Kidney glomerular epithelial cell (primary cell): ENCODE measurements around the gene OR51D1.

Source experiments
- DNase-seq: peaks from one replicate; lab custom pipeline; 2025; lab: John Stamatoyannopoulos, UW

OR51D1 gene, protein sequence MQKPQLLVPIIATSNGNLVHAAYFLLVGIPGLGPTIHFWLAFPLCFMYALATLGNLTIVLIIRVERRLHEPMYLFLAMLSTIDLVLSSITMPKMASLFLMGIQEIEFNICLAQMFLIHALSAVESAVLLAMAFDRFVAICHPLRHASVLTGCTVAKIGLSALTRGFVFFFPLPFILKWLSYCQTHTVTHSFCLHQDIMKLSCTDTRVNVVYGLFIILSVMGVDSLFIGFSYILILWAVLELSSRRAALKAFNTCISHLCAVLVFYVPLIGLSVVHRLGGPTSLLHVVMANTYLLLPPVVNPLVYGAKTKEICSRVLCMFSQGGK

GRCh38 chr11:4636962-4637661 lies at the start of gene OR51D1:
Gene OR51D1, plus strand, starts transcription at chr11:4637477. Its CDS starts 2,314 bp downstream, at chr11:4639791.
- peak; percentile 60 for DNase-seq

- DNase-seq = no peak
Measured at GRCh38 chr11:4589017-4589416, 48.3 kb upstream of the OR51D1 start.

- DNase-seq = no peak
Measured at GRCh38 chr11:4593739-4594138, 43.5 kb upstream of the OR51D1 start, which contains the start of gene OR52I1. Gene OR52I1, plus strand, starts transcription at chr11:4594039. Its CDS starts 0 bp downstream, at chr11:4594039.

GRCh38 chr11:4605057-4605456 lies 32.2 kb upstream of the OR51D1 start:
- DNase-seq = no peak

DNA sequence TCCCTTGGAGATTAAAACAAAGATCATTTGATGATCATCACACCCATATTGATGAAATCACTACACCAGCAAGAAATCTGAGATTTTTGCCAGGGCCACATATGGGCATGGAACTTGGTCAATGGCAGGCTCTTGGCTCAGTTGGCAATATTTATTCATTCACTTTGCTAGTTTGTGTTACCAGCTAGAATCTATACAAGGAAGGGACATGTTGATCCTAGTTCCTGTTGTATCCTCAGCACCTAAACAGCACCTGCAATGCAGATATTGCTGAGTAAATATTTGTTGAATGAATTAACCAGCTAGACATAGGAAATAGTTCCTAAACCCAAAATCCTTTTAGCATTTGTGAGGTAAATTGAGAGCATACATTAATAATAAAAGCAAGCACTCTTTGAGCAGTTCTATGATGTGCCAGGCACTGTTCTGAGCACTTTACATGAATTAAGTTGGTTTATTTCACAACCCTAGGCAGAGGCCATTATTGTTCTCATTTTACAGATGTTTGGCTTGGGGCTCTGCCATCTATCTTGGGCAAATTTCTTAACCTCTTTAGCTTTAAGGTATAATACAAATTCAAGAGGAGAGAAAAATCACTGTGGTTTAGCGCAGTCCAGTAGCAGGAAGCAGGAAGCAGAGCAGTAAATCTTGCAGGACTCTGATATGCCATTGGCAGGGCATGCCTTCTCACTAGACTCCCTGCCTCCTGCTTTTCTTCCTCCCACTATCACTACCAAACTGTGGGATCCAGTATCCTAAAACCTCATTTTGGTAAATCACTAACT lies 30.9 kb upstream of the OR51D1 start:
- peak; percentile 20 for DNase-seq

GRCh38 chr11:4607096-4607495 lies 30.2 kb upstream of the OR51D1 start:
- DNase-seq = no peak

- peak; percentile 92 for DNase-seq
Measured at GRCh38 chr11:4607781-4608666, 29.3 kb upstream of the OR51D1 start, which contains the start of gene TRIM68. Gene TRIM68, minus strand, starts transcription at chr11:4608231. Its CDS starts 2,727 bp downstream, at chr11:4605504.

GRCh38 chr11:4610258-4610935 lies 26.9 kb upstream of the OR51D1 start:
- DNase-seq = no peak

- no peak for DNase-seq
Measured at GRCh38 chr11:4611986-4612385, 25.3 kb upstream of the OR51D1 start.

DNA sequence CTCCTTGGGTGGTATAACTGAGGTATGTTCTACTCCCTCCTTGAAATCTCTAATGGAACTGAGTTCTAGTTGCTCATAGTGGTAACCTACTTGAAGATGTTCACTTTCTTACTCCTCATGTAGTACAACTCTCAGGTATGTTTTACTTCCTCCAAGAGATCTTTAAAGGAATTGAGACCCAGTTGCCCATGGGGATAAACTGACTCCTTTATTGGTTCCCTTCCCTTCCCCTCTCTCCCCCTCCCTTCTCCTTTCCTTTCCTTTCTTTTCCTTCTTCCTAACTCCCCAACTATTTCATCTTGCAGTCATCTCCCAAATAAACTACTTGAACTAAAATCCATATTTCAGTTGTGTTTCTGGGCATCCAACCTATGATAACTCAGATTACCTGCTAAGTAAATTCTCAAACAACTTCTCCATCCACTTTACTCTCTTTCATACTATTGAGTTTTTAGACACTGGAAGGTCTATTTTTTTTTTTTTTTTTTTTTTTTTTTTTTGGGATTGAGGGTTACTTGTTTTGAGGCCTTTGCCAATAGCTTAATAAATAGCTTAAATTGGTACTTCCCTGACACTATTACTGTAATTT lies 21.3 kb upstream of the OR51D1 start:
- no peak for DNase-seq

DNA sequence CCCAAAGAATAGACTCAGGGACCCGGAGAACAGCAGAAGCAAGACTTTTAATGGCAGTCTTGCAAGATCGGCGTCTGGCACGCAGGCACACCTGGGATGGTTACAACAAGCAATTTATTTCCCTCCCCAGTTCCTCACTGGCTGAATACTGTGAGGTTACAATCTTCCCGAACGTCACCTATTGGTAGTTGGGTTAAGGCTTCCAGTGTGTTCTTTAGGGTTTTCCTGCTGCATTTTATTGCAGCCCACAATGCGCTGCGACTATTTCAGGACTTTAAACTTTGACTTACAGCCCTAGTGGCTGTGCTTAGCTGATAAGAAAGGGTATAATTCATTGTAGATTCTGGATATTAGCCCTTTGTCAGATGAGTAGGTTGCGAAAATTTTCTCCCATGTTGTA lies 17.8 kb upstream of the OR51D1 start:
- DNase-seq = no peak

- peak; percentile 50 for DNase-seq
Measured at GRCh38 chr11:4626207-4627099, 10.8 kb upstream of the OR51D1 start.

- DNase-seq = no peak
Measured at GRCh38 chr11:4636136-4636535, 1.1 kb upstream of the OR51D1 start.

DNA sequence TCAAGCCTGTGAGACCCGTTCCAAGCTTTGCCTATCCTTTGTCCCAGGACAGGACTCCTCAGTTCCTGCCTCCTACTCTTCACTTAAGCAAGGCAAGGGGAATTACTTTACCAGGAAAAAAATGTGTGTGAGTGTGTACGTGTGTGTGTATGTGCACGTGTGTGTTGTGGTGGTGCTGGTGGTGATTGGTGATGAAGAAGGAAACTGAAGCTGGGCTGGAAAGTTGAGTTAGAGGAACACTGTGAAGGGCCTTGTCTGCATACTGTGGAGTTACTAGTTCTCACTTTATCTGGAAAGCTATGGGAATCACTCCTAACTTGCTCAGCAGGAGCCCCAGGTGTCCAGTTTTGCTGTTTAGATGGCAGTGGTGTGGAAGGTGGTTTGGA lies 378 bp downstream of the OR51D1 start:
- DNase-seq = no peak

DNA sequence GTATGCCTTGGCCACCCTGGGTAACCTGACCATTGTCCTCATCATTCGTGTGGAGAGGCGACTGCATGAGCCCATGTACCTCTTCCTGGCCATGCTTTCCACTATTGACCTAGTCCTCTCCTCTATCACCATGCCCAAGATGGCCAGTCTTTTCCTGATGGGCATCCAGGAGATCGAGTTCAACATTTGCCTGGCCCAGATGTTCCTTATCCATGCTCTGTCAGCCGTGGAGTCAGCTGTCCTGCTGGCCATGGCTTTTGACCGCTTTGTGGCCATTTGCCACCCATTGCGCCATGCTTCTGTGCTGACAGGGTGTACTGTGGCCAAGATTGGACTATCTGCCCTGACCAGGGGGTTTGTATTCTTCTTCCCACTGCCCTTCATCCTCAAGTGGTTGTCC lies 2.7 kb downstream of the OR51D1 start:
- DNase-seq = no peak

- no peak for DNase-seq
Measured at GRCh38 chr11:4641501-4641900, 4.2 kb downstream of the OR51D1 start.

GRCh38 chr11:4642043-4642442 lies 4.8 kb downstream of the OR51D1 start:
- no peak for DNase-seq

GRCh38 chr11:4643076-4643475 lies 5.8 kb downstream of the OR51D1 start:
- no peak for DNase-seq

- no peak for DNase-seq
Measured at GRCh38 chr11:4643682-4644081, 6.4 kb downstream of the OR51D1 start, which contains the start of gene OR51E1. Gene OR51E1, plus strand, starts transcription at chr11:4643982. Its CDS starts 8,545 bp downstream, at chr11:4652527.
